HEK293 (cell line): ENCODE measurements around the gene PTPRN2.

Experiments used
- CTCF ChIA-PET: fragments of 350-600 bp; formaldehyde crosslinking; extraction: SDS; loops from one replicate; lab custom pipeline; 2021; ENCODE audit warnings: antibody characterized with exemption; lab: Yijun Ruan, JAX
- POLR2A ChIA-PET: fragments of 300-600 bp; formaldehyde crosslinking; extraction: SDS; loops from one replicate; lab custom pipeline; 2020; ENCODE audit warnings: antibody characterized with exemption, inconsistent platforms; lab: Yijun Ruan, JAX
- H3K27ac ChIP-seq: fragments of 200-500 bp; sonication (Bioruptor generic); 2 replicates; pipeline ENCODE4 v1.5.1; 2014; ENCODE audit warnings: low read depth, low read length, control low read depth, inconsistent platforms; ENCODE audit errors: extremely low read depth
- H3K36me3 ChIP-seq, 2 experiments: fragments of 200-500 bp in 1 of 2; sonication (Bioruptor generic) in 1 of 2; 1 replicate in 1 of 2; 2 replicates in 1 of 2; pipeline ENCODE4 v1.5.1; 2014 to 2017; ENCODE audit warnings: inconsistent platforms in 2 of 2, low read length in 2 of 2; ENCODE audit not compliant: control insufficient read depth in 2 of 2, insufficient read depth in 1 of 2
- H3K4me1 ChIP-seq: fragments of 200-500 bp; sonication (Bioruptor generic); 2 replicates; pipeline ENCODE4 v1.5.1; 2014; ENCODE audit warnings: mild to moderate bottlenecking, low read length, inconsistent platforms; ENCODE audit not compliant: control insufficient read depth, insufficient read depth
- H3K4me3 ChIP-seq: 2 replicates; pipeline ENCODE4 v1.5.1; 2011; ENCODE audit warnings: low read depth, mild to moderate bottlenecking, control low read depth, low read length, moderate library complexity
- H3K9me3 ChIP-seq: fragments of 200-500 bp; sonication (Bioruptor generic); 2 replicates; pipeline ENCODE4 v1.5.1; 2014; ENCODE audit warnings: low read depth, low read length, inconsistent platforms; ENCODE audit not compliant: control insufficient read depth, insufficient read depth
- FEZF1 ChIP-seq: fragments of 450-650 bp; formaldehyde crosslinking; IDR thresholded peaks from 2 replicates; pipeline ENCODE4 v1.5.1; 2016; ENCODE audit warnings: missing biosample characterization, missing genetic modification characterization
- SCRT1 ChIP-seq: fragments of 450-650 bp; formaldehyde crosslinking; IDR thresholded peaks from 2 replicates; pipeline ENCODE4 v1.5.1; 2016; ENCODE audit warnings: missing biosample characterization, missing genetic modification characterization, borderline replicate concordance
- ZNF155 ChIP-seq: fragments of 450-650 bp; formaldehyde crosslinking; IDR thresholded peaks from 2 replicates; pipeline ENCODE4 v1.5.1; 2016; ENCODE audit warnings: missing biosample characterization, missing genetic modification characterization
- ZNF175 ChIP-seq: fragments of 450-650 bp; formaldehyde crosslinking; IDR thresholded peaks from 2 replicates; pipeline ENCODE4 v1.5.1; 2016; ENCODE audit warnings: missing biosample characterization, missing genetic modification characterization
- ZNF223 ChIP-seq: fragments of 450-650 bp; formaldehyde crosslinking; IDR thresholded peaks from 2 replicates; pipeline ENCODE4 v1.5.1; 2016; ENCODE audit warnings: missing biosample characterization, missing genetic modification characterization
- ZNF423 ChIP-seq: fragments of 450-650 bp; formaldehyde crosslinking; IDR thresholded peaks from 2 replicates; pipeline ENCODE4 v1.5.1; 2016; ENCODE audit warnings: missing biosample characterization, missing genetic modification characterization
- ZNF626 ChIP-seq: fragments of 450-650 bp; sonication (Bioruptor Pico); formaldehyde crosslinking; IDR thresholded peaks from 2 replicates; pipeline ENCODE4 v1.5.1; 2018; ENCODE audit warnings: missing biosample characterization, missing genetic modification characterization, inconsistent platforms
- ZNF629 ChIP-seq: fragments of 450-650 bp; formaldehyde crosslinking; IDR thresholded peaks from 2 replicates; pipeline ENCODE4 v1.5.1; 2017; ENCODE audit warnings: missing biosample characterization, missing genetic modification characterization
- ZNF654 ChIP-seq: fragments of 450-650 bp; formaldehyde crosslinking; IDR thresholded peaks from 2 replicates; pipeline ENCODE4 v1.5.1; 2016; ENCODE audit warnings: low read depth, missing biosample characterization, missing genetic modification characterization
- ZNF658 ChIP-seq: fragments of 450-650 bp; formaldehyde crosslinking; IDR thresholded peaks from 2 replicates; pipeline ENCODE4; 2016; ENCODE audit warnings: missing biosample characterization, missing genetic modification characterization
- ZNF660 ChIP-seq: fragments of 450-650 bp; IDR thresholded peaks from 2 replicates; pipeline ENCODE4 v1.5.1; 2018; ENCODE audit warnings: missing biosample characterization, mild to moderate bottlenecking, missing genetic modification characterization
- ZNF768 ChIP-seq: fragments of 450-650 bp; formaldehyde crosslinking; IDR thresholded peaks from 2 replicates; pipeline ENCODE4 v1.5.1; 2018; ENCODE audit warnings: missing biosample characterization, mild to moderate bottlenecking, missing genetic modification characterization
- ZNF791 ChIP-seq: fragments of 450-650 bp; formaldehyde crosslinking; IDR thresholded peaks from 2 replicates; pipeline ENCODE4 v1.5.1; 2016; ENCODE audit warnings: missing biosample characterization, missing genetic modification characterization
- ZSCAN30 ChIP-seq: fragments of 450-650 bp; IDR thresholded peaks from 2 replicates; pipeline ENCODE4 v1.5.1; 2018; ENCODE audit warnings: missing biosample characterization, mild to moderate bottlenecking, missing genetic modification characterization, moderate library complexity
- TF ChIP-seq, protein P1 (sequence below): fragments of 450-650 bp; formaldehyde crosslinking; IDR thresholded peaks from 2 replicates; pipeline ENCODE4 v1.5.1; 2016; ENCODE audit warnings: missing biosample characterization, missing genetic modification characterization, low read depth
- TF ChIP-seq, protein P2 (sequence below): fragments of 450-650 bp; formaldehyde crosslinking; optimal IDR thresholded peaks from 2 replicates; pipeline ENCODE3; 2016; ENCODE audit warnings: missing biosample characterization, mild to moderate bottlenecking, missing genetic modification characterization
- TF ChIP-seq, protein P3 (sequence below): fragments of 450-650 bp; formaldehyde crosslinking; IDR thresholded peaks from 2 replicates; pipeline ENCODE4 v1.5.1; 2016; ENCODE audit warnings: missing biosample characterization, missing genetic modification characterization
- TF ChIP-seq, protein P4 (sequence below): fragments of 450-650 bp; formaldehyde crosslinking; IDR thresholded peaks from 2 replicates; pipeline ENCODE4 v1.5.1; 2016; ENCODE audit warnings: missing biosample characterization, missing genetic modification characterization, borderline replicate concordance

The PTPRN2 gene

DNA sequence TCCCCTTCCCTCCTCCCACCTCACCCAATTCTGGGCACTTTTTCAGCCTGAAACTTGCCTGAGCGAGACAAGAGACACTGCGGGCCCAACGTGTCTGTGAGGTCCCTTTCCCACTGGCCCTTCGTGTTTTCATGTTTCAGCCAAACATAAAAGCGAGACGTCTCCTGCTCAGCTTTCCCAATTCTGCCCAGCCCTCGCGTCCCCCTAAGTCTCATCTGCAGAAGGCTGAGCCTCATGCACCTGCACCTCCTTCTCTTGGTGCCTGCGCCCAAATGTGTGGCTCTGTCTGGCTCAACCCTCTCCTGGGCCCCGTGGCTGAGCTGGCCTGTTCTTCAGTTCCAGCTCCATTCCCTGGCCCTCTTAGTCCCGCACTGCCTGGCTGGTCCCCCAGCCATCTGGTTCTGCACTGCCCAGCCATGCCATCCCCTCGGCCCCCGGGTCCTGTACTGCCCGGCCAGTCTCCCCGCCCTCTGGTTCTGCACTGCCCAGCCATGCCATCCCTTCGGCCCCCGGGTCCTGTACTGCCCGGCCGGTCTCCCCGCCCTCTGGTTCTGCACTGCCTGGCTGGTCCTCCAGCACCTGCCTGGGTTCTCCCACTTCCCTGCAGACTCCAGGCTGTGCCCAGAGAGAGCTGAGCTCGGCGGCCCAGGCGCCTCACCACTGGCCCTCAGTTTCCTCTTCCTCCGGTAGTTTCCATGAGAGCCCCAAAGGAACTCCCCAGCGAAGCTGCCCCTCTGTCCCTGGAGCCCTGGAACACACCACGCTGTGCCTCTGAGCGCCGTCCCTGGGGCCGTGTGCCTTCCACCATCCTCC lies 1026.7 kb downstream of the PTPRN2 start:
- CTCF ChIA-PET, result no interaction called here
- Histone ChIP-seq H3K4me1 (no peaks in the 10 kb centered on the region), H3K36me3 (no peaks in the 10 kb centered on the region), H3K27ac (no peak overlapping the region), H3K4me3 (no peak overlapping the region), H3K9me3 (no peaks in the 10 kb centered on the region)
- TF ChIP-seq FEZF1 (tag by site-specific recombination) (no peak), ZSCAN30 (no peak)
- TF ChIP-seq, protein P1, sequence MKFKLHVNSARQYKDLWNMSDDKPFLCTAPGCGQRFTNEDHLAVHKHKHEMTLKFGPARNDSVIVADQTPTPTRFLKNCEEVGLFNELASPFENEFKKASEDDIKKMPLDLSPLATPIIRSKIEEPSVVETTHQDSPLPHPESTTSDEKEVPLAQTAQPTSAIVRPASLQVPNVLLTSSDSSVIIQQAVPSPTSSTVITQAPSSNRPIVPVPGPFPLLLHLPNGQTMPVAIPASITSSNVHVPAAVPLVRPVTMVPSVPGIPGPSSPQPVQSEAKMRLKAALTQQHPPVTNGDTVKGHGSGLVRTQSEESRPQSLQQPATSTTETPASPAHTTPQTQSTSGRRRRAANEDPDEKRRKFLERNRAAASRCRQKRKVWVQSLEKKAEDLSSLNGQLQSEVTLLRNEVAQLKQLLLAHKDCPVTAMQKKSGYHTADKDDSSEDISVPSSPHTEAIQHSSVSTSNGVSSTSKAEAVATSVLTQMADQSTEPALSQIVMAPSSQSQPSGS, result no peak
- TF ChIP-seq, protein P2, sequence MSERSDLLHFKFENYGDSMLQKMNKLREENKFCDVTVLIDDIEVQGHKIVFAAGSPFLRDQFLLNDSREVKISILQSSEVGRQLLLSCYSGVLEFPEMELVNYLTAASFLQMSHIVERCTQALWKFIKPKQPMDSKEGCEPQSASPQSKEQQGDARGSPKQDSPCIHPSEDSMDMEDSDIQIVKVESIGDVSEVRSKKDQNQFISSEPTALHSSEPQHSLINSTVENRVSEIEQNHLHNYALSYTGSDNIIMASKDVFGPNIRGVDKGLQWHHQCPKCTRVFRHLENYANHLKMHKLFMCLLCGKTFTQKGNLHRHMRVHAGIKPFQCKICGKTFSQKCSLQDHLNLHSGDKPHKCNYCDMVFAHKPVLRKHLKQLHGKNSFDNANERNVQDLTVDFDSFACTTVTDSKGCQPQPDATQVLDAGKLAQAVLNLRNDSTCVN (tag by site-specific recombination), result no peak
- POLR2A ChIA-PET, result no interaction called here

DNA sequence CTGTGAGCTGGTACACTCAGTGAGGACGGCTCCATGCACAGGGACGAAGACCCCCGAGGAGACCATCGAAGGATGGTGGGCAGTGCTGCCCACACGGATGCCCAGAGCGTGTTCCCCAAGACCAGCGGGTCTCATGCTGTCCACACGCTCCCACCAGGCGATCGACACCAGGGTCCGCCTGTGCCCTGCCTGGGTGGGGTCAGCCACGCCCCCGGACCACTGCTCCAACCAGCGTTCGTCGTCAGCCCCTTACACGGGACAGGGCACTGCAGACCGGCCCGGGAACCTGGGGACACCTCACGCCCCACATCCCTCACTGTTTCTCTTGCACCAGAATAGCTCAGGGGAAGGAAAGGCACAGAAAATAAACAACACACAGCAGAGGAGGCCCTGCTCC lies 1027.4 kb downstream of the PTPRN2 start:
- POLR2A ChIA-PET, result no interaction called here
- Histone ChIP-seq H3K27ac (no peak overlapping the region), H3K4me3 (no peak overlapping the region), H3K36me3 (no peaks in the 10 kb centered on the region)
- CTCF ChIA-PET, result no interaction called here
- TF ChIP-seq ZNF768 (tag by site-specific recombination) (no peak), ZNF155 (no peak), ZNF175 (tag by site-specific recombination) (no peak), ZNF223 (tag by site-specific recombination) (no peak), ZNF654 (tag by site-specific recombination) (no peak), ZNF423 (tag by site-specific recombination) (no peak), SCRT1 (tag by site-specific recombination) (no peak), ZNF660 (tag by site-specific recombination) (no peak), ZNF658 (tag by site-specific recombination) (no peak), ZNF626 (tag by site-specific recombination) (no peak), ZNF629 (tag by site-specific recombination) (no peak), ZNF791 (tag by site-specific recombination) (no peak)
- TF ChIP-seq, protein P3, sequence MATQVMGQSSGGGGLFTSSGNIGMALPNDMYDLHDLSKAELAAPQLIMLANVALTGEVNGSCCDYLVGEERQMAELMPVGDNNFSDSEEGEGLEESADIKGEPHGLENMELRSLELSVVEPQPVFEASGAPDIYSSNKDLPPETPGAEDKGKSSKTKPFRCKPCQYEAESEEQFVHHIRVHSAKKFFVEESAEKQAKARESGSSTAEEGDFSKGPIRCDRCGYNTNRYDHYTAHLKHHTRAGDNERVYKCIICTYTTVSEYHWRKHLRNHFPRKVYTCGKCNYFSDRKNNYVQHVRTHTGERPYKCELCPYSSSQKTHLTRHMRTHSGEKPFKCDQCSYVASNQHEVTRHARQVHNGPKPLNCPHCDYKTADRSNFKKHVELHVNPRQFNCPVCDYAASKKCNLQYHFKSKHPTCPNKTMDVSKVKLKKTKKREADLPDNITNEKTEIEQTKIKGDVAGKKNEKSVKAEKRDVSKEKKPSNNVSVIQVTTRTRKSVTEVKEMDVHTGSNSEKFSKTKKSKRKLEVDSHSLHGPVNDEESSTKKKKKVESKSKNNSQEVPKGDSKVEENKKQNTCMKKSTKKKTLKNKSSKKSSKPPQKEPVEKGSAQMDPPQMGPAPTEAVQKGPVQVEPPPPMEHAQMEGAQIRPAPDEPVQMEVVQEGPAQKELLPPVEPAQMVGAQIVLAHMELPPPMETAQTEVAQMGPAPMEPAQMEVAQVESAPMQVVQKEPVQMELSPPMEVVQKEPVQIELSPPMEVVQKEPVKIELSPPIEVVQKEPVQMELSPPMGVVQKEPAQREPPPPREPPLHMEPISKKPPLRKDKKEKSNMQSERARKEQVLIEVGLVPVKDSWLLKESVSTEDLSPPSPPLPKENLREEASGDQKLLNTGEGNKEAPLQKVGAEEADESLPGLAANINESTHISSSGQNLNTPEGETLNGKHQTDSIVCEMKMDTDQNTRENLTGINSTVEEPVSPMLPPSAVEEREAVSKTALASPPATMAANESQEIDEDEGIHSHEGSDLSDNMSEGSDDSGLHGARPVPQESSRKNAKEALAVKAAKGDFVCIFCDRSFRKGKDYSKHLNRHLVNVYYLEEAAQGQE (tag by site-specific recombination), result no peak
- TF ChIP-seq, protein P4, sequence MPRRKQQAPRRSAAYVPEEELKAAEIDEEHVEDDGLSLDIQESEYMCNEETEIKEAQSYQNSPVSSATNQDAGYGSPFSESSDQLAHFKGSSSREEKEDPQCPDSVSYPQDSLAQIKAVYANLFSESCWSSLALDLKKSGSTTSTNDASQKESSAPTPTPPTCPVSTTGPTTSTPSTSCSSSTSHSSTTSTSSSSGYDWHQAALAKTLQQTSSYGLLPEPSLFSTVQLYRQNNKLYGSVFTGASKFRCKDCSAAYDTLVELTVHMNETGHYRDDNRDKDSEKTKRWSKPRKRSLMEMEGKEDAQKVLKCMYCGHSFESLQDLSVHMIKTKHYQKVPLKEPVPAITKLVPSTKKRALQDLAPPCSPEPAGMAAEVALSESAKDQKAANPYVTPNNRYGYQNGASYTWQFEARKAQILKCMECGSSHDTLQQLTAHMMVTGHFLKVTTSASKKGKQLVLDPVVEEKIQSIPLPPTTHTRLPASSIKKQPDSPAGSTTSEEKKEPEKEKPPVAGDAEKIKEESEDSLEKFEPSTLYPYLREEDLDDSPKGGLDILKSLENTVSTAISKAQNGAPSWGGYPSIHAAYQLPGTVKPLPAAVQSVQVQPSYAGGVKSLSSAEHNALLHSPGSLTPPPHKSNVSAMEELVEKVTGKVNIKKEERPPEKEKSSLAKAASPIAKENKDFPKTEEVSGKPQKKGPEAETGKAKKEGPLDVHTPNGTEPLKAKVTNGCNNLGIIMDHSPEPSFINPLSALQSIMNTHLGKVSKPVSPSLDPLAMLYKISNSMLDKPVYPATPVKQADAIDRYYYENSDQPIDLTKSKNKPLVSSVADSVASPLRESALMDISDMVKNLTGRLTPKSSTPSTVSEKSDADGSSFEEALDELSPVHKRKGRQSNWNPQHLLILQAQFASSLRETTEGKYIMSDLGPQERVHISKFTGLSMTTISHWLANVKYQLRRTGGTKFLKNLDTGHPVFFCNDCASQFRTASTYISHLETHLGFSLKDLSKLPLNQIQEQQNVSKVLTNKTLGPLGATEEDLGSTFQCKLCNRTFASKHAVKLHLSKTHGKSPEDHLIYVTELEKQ (tag by site-specific recombination), result no peak
- TF ChIP-seq, all 188 proteins: peak for 0
- no peaks in the 10 kb centered on the region for H3K4me1 ChIP-seq
- H3K9me3 ChIP-seq, result no peaks in the 10 kb centered on the region
